Left hindlimb (tissue), 1 donor: ENCODE measurements around the gene TMOD1.
"Not testable (repeated sequence)": the region's sequence is repeated elsewhere in the genome, so short reads cannot be mapped to it uniquely, and the experiment has no call there.

ENCODE experiments used
- DNase-seq: peaks from one replicate; pipeline ENCODE4 v3.0.0-alpha.2; 2018

The TMOD1 gene

GRCh38 chr9:97571664-97572063 is 70.2 kb downstream of the TMOD1 start:
- no peak for DNase-seq

GRCh38 chr9:97572196-97572891 is 70.9 kb downstream of the TMOD1 start:
- DNase-seq: no peak

GRCh38 chr9:97572892-97573365 is 71.5 kb downstream of the TMOD1 start:
- DNase-seq: no peak

- DNase-seq: no peak
These were observed 72.1 kb downstream of the TMOD1 start for GRCh38 chr9:97573482-97574073.

- not testable (repeated sequence) for DNase-seq
These were observed 72.7 kb downstream of the TMOD1 start for GRCh38 chr9:97574101-97574571.

- not testable (repeated sequence) for DNase-seq
These were observed 73.6 kb downstream of the TMOD1 start for GRCh38 chr9:97574921-97575672.

- no peak for DNase-seq
These were observed 74.3 kb downstream of the TMOD1 start for GRCh38 chr9:97575673-97576200.

- no peak for DNase-seq
These were observed 75.6 kb downstream of the TMOD1 start for GRCh38 chr9:97577051-97577450.

- no peak for DNase-seq
These were observed 77.4 kb downstream of the TMOD1 start for GRCh38 chr9:97578846-97579245.

GRCh38 chr9:97579914-97580313 is 78.4 kb downstream of the TMOD1 start:
- DNase-seq: no peak

- DNase-seq: not testable (repeated sequence)
These were observed 80.1 kb downstream of the TMOD1 start for GRCh38 chr9:97581590-97581989.

GRCh38 chr9:97584778-97585177 is 83.3 kb downstream of the TMOD1 start:
- DNase-seq: not testable (repeated sequence)

- DNase-seq: not testable (repeated sequence)
These were observed 85.4 kb downstream of the TMOD1 start for GRCh38 chr9:97586909-97587308.

- no peak for DNase-seq
These were observed 90.1 kb downstream of the TMOD1 start for GRCh38 chr9:97591535-97591934.

GRCh38 chr9:97592126-97592525 is 90.7 kb downstream of the TMOD1 start:
- DNase-seq: no peak

- DNase-seq: no peak
These were observed 92.5 kb downstream of the TMOD1 start for GRCh38 chr9:97593960-97594359.

GRCh38 chr9:97594381-97594921 is 93.0 kb downstream of the TMOD1 start:
- DNase-seq: no peak

GRCh38 chr9:97596906-97597305 is 95.4 kb downstream of the TMOD1 start:
- DNase-seq: no peak

GRCh38 chr9:97598461-97599288 is 97.2 kb downstream of the TMOD1 start:
- DNase-seq: peak; percentile 65

- no peak for DNase-seq
These were observed 97.9 kb downstream of the TMOD1 start for GRCh38 chr9:97599314-97599846.

GRCh38 chr9:97600531-97601227 is 99.2 kb downstream of the TMOD1 start:
- DNase-seq: no peak
